HG03060 (cell line): ENCODE data around the gene PVR.
"Not testable (repeated sequence)": the region's sequence is repeated elsewhere in the genome, so short reads cannot be mapped to it uniquely, and the experiment has no call there.

Experiments
- ATAC-seq: cut with Tn5 transposase; IDR thresholded peaks from one replicate; pipeline ENCODE4 v1.9.1; 2021; ENCODE audit warnings: low read depth, moderate number of reproducible peaks; ENCODE audit not compliant: unreplicated experiment

PVR gene

GRCh38 chr19:44617110-44617880, 26.4 kb upstream of the PVR start:
- ATAC-seq = no peak

- no peak for ATAC-seq
Observed at GRCh38 chr19:44618640-44619357, 24.9 kb upstream of the PVR start.

GRCh38 chr19:44620667-44621066, 23.0 kb upstream of the PVR start:
- ATAC-seq = no peak

- ATAC-seq = no peak
Observed at GRCh38 chr19:44621367-44621766, 22.3 kb upstream of the PVR start.

GRCh38 chr19:44623080-44623479, 20.6 kb upstream of the PVR start:
- no peak for ATAC-seq

- no peak for ATAC-seq
Observed at GRCh38 chr19:44623626-44624025, 20.1 kb upstream of the PVR start.

- ATAC-seq = no peak
Observed at GRCh38 chr19:44624840-44625354, 18.8 kb upstream of the PVR start.

GRCh38 chr19:44625637-44626036, 18.1 kb upstream of the PVR start:
- not testable (repeated sequence) for ATAC-seq

- ATAC-seq = no peak
Observed at GRCh38 chr19:44626048-44626624, 17.6 kb upstream of the PVR start.

GRCh38 chr19:44627631-44628030, 16.1 kb upstream of the PVR start:
- no peak for ATAC-seq

- ATAC-seq = no peak
Observed at GRCh38 chr19:44628793-44629192, 14.9 kb upstream of the PVR start.

- ATAC-seq = not testable (repeated sequence)
Observed at GRCh38 chr19:44631611-44632010, 12.1 kb upstream of the PVR start.

GRCh38 chr19:44634058-44634457, 9.7 kb upstream of the PVR start:
- ATAC-seq = not testable (repeated sequence)

- no peak for ATAC-seq
Observed at GRCh38 chr19:44634785-44635184, 8.9 kb upstream of the PVR start.

- no peak for ATAC-seq
Observed at GRCh38 chr19:44635581-44636438, 7.9 kb upstream of the PVR start.

- ATAC-seq = no peak
Observed at GRCh38 chr19:44636439-44637389, 7.0 kb upstream of the PVR start.

GRCh38 chr19:44637390-44637764, 6.3 kb upstream of the PVR start:
- no peak for ATAC-seq

- no peak for ATAC-seq
Observed at GRCh38 chr19:44640518-44640917, 3.2 kb upstream of the PVR start.

- ATAC-seq = no peak
Observed at GRCh38 chr19:44641501-44642265, 2.0 kb upstream of the PVR start.
